Measurements from ENCODE around the gene TWSG1. TPM values are rescaled to one million over a fixed set of nuclear protein-coding genes. Genes with fewer than 3 reads are reported as not detected.

The TWSG1 gene
- total RNA-seq, 1 experiment from 2014 or later = 101 TPM

Other genes with a start within 250 kb of the TWSG1 start
- 155 and 199 TPM in 2 replicates for gene NDUFV2, start 232.1 kb upstream of the TWSG1 start, total RNA-seq (2014; rRNA removed; shearing (Covaris generic))
- 11.9 and 13.2 TPM in 2 replicates for gene ANKRD12, start 198.0 kb upstream of the TWSG1 start, total RNA-seq (2014; rRNA removed; shearing (Covaris generic))
- gene RALBP1, start 140.7 kb downstream of the TWSG1 start, total RNA-seq (2014; rRNA removed; shearing (Covaris generic)) = 38.1 and 38.5 TPM in 2 replicates

Measured in RPMI7951 (cell line).